SK-N-SH (cell line): Measurements from ENCODE around the gene ATP8A1. TPM values are rescaled to one million over a fixed set of nuclear protein-coding genes. Genes with fewer than 3 reads are reported as not detected.

Experiments
- CTCF ChIA-PET: fragments of 300-600, 350-600 bp; formaldehyde crosslinking; extraction: SDS; loops from one replicate; lab custom pipeline; 2021; lab: Yijun Ruan, JAX
- POLR2A ChIA-PET: fragments of 350-600 bp; sonication (Branson Sonifier 250); formaldehyde crosslinking; extraction: SDS; loops from one replicate; lab custom pipeline; 2020; ENCODE audit warnings: antibody characterized with exemption, inconsistent platforms; lab: Yijun Ruan, JAX
- DNase-seq: peaks from one replicate; pipeline ENCODE4 v3.0.0; 2012
- H2AFZ ChIP-seq: fragments of 200-600 bp; sonication (generic); 2 replicates; pipeline ENCODE4 v1.8.1; 2016; ENCODE audit warnings: antibody characterized with exemption, mild to moderate bottlenecking, low read depth
- H3F3A ChIP-seq: fragments of 200-600 bp; sonication (generic); replicated peaks from 2 replicates; pipeline ENCODE3; 2016; ENCODE audit warnings: antibody characterized with exemption, mild to moderate bottlenecking; ENCODE audit not compliant: insufficient read depth
- H3K27ac ChIP-seq, 2 experiments: fragments of 200-500 bp in 1 of 2; fragments of 200-600 bp in 1 of 2; sonication (Bioruptor generic) in 1 of 2; sonication (generic), shearing (Covaris generic) in 1 of 2; 2 replicates each; pipeline versions ENCODE4 v1.5.1 to v1.6.1; 2014 to 2016; ENCODE audit warnings: low read depth in 2 of 2, inconsistent platforms in 1 of 2, low read length in 1 of 2, mild to moderate bottlenecking in 1 of 2, mixed read lengths in 1 of 2
- H3K27me3 ChIP-seq: fragments of 200-600 bp; sonication (generic), shearing (Covaris generic); 2 replicates; pipeline ENCODE4 v1.6.1; 2016; ENCODE audit warnings: mixed run types; ENCODE audit not compliant: insufficient read depth
- H3K36me3 ChIP-seq, 2 experiments: fragments of 200-500 bp in 1 of 2; fragments of 200-600 bp in 1 of 2; sonication (Bioruptor generic) in 1 of 2; sonication (generic) in 1 of 2; replicated peaks in 1 of 2; 2 replicates each; pipeline versions ENCODE3 to v1.5.1; 2014 to 2016; ENCODE audit warnings: low read length in 1 of 2, mild to moderate bottlenecking in 1 of 2; ENCODE audit not compliant: insufficient read depth in 2 of 2, control insufficient read depth in 1 of 2
- H3K4me1 ChIP-seq, 2 experiments: fragments of 200-500 bp in 1 of 2; fragments of 200-600 bp in 1 of 2; sonication (Bioruptor generic) in 1 of 2; sonication (generic), shearing (Covaris generic) in 1 of 2; 2 replicates each; pipeline versions ENCODE4 v1.5.1 to v1.6.1; 2014 to 2016; ENCODE audit warnings: low read depth in 1 of 2, low read length in 1 of 2, mixed run types in 1 of 2; ENCODE audit not compliant: insufficient read depth in 2 of 2, control insufficient read depth in 1 of 2
- H3K4me2 ChIP-seq: fragments of 200-600 bp; sonication (generic), shearing (Covaris generic); 2 replicates; pipeline ENCODE4 v1.6.1; 2017; ENCODE audit warnings: mixed run types
- H3K4me3 ChIP-seq, 2 experiments: fragments of 200-500 bp in 1 of 2; fragments of 200-600 bp in 1 of 2; sonication (Bioruptor generic) in 1 of 2; sonication (generic), shearing (Covaris generic) in 1 of 2; 2 replicates each; pipeline versions ENCODE4 v1.5.1 to v1.8.1; 2014 to 2016; ENCODE audit warnings: low read depth in 2 of 2, inconsistent platforms in 1 of 2, low read length in 1 of 2, mild to moderate bottlenecking in 1 of 2, mixed read lengths in 1 of 2, moderate library complexity in 1 of 2
- H3K79me2 ChIP-seq: fragments of 200-600 bp; sonication (generic); 2 replicates; pipeline ENCODE4 v1.8.1; 2017; ENCODE audit warnings: mild to moderate bottlenecking; ENCODE audit not compliant: insufficient read depth
- H3K9ac ChIP-seq: fragments of 200-600 bp; sonication (generic); 2 replicates; pipeline ENCODE4 v1.6.1; 2017; ENCODE audit warnings: mixed run types
- H3K9me2 ChIP-seq: fragments of 200-600 bp; sonication (generic); 2 replicates; pipeline ENCODE4 v1.6.1; 2017; ENCODE audit warnings: mixed run types
- H3K9me3 ChIP-seq: fragments of 200-600 bp; sonication (generic); 2 replicates; pipeline ENCODE4 v1.6.1; 2017; ENCODE audit warnings: mixed run types, mild to moderate bottlenecking, moderate library complexity
- H4K20me1 ChIP-seq: fragments of 200-600 bp; sonication (generic); 2 replicates; pipeline ENCODE4 v1.6.1; 2017; ENCODE audit warnings: mild to moderate bottlenecking, mixed run types; ENCODE audit not compliant: insufficient read depth
- CHD2 ChIP-seq: fragments of 150-350 bp; IDR thresholded peaks from 2 replicates; pipeline ENCODE4 v1.6.1; 2018; ENCODE audit warnings: low read length; ENCODE audit not compliant: partially characterized antibody
- ELF1 ChIP-seq: IDR thresholded peaks from 2 replicates; pipeline ENCODE4 v1.4.0; 2012
- EP300 ChIP-seq, 2 experiments: IDR thresholded peaks; 2 replicates each; pipeline versions ENCODE4 v1.4.0 to v1.6.1; 2012; ENCODE audit warnings: borderline replicate concordance in 1 of 2, low read depth in 1 of 2, low read length in 1 of 2
- EZH2phosphoT487 ChIP-seq: fragments of 200-600 bp; sonication (generic); IDR thresholded peaks from 2 replicates; pipeline ENCODE4 v1.6.1; 2017; ENCODE audit warnings: low read depth, mixed run types, mild to moderate bottlenecking, antibody characterized with exemption, moderate library complexity, borderline replicate concordance
- FOSL2 ChIP-seq: IDR thresholded peaks from 2 replicates; pipeline ENCODE4 v1.4.0; 2012; ENCODE audit warnings: low read depth, mild to moderate bottlenecking, moderate library complexity, borderline replicate concordance
- FOXM1 ChIP-seq: IDR thresholded peaks from 2 replicates; pipeline ENCODE4 v1.4.0; 2012; ENCODE audit warnings: low read depth, mild to moderate bottlenecking
- GABPA ChIP-seq: IDR thresholded peaks from 2 replicates; pipeline ENCODE4 v1.4.0; 2012; ENCODE audit warnings: low read depth, mild to moderate bottlenecking
- GATA2 ChIP-seq: sonication (generic); formaldehyde crosslinking; IDR thresholded peaks from 2 replicates; pipeline ENCODE4 v1.5.0; 2020; ENCODE audit warnings: mild to moderate bottlenecking, missing genetic modification reagents
- NRF1 ChIP-seq: IDR thresholded peaks from 2 replicates; pipeline ENCODE4 v1.6.1; 2012; ENCODE audit warnings: low read depth, mild to moderate bottlenecking, low read length
- RCOR1 ChIP-seq: fragments of 150-350 bp; IDR thresholded peaks from 2 replicates; pipeline ENCODE4 v1.6.1; 2017; ENCODE audit warnings: antibody characterized with exemption, low read length
- RXRA ChIP-seq: IDR thresholded peaks from 2 replicates; pipeline ENCODE4 v1.4.0; 2012; ENCODE audit warnings: low read depth, mild to moderate bottlenecking, borderline replicate concordance
- SIN3A ChIP-seq: IDR thresholded peaks from 2 replicates; pipeline ENCODE4 v1.6.1; 2012; ENCODE audit warnings: low read depth, mild to moderate bottlenecking, low read length, moderate library complexity, borderline replicate concordance
- TAF1 ChIP-seq: IDR thresholded peaks from 2 replicates; pipeline ENCODE4 v1.6.1; 2012; ENCODE audit warnings: low read depth, mild to moderate bottlenecking, low read length, moderate library complexity, borderline replicate concordance
- TCF12 ChIP-seq: IDR thresholded peaks from 2 replicates; pipeline ENCODE4 v1.4.0; 2012
- TEAD4 ChIP-seq: IDR thresholded peaks from 2 replicates; pipeline ENCODE4 v1.4.0; 2012; ENCODE audit warnings: mild to moderate bottlenecking, borderline replicate concordance; ENCODE audit not compliant: insufficient read depth
- WGBS: methylation state at CpG from one replicate; pipeline ENCODE4 v1.1.6; 2017; ENCODE audit warnings: low lambda C conversion rate; 5-methylcytosine and 5-hydroxymethylcytosine counted together
- polyA plus RNA-seq, 3 experiments: library from polyadenylated mRNA; depleted of rRNA; stranded (reverse); fragments of >200 nt; gene quantifications; 2 replicates each; pipeline ENCODE4 v1.2.3, GENCODE V29; 2012
- TF ChIP-seq, protein P1 (sequence below): fragments of 200-600 bp; sonication (generic); IDR thresholded peaks from 2 replicates; pipeline ENCODE4 v1.6.1; 2017; ENCODE audit warnings: antibody characterized with exemption, mild to moderate bottlenecking, moderate library complexity
- TF ChIP-seq, protein P2 (sequence below): fragments of 150-350 bp; IDR thresholded peaks from 2 replicates; pipeline ENCODE4 v1.6.1; 2017; ENCODE audit warnings: antibody characterized with exemption, low read length, low read depth, borderline replicate concordance
- TF ChIP-seq, protein P3 (sequence below): IDR thresholded peaks from 2 replicates; pipeline ENCODE4 v1.4.0; 2012; ENCODE audit warnings: low read depth, borderline replicate concordance
- TF ChIP-seq, protein P4 (sequence below): fragments of 150-350 bp; IDR thresholded peaks from 2 replicates; pipeline ENCODE4 v1.6.1; 2016; ENCODE audit warnings: mild to moderate bottlenecking, low read depth, low read length
- TF ChIP-seq, protein P5 (sequence below): IDR thresholded peaks from 2 replicates; pipeline ENCODE4 v1.4.0; 2012; ENCODE audit warnings: low read depth

Gene ATP8A1
- polyA plus RNA-seq, 1 of the 3 experiments (the other 2 are of a cell fraction), result 0.38 TPM

DNA sequence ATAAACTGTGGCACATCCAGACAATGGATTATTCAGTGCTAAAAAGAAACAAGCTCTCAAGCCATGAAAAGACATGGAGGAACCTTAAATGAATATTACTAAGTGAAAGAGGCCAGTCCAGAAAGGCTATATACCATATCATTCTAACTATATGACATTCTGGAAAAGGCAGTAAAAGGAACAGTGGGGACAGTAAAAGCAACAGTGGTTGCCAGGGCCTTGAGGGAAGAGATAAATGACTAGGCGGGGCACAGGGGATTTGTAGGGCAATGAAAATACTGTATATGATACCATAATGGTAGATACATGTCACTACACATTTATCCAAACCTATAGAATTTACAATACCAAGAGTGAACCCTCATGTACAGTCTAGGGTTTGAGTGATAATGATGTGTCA lies 115.3 kb downstream of the ATP8A1 start:
- WGBS, result 74% methylated on average over 1 of the region's 1 CpG
- Histone ChIP-seq H3K27ac (no peak overlapping the region), H3K4me1 (no peaks in the 10 kb centered on the region), H4K20me1 (no peaks in the 10 kb centered on the region), H3K4me3 (no peak overlapping the region), H3K36me3 (no peaks in the 10 kb centered on the region), H3K4me2 (no peak overlapping the region), H3K9ac (no peak overlapping the region), H3F3A (peaks cover 3% of the 10 kb centered on the region), H3K9me3 (no peaks in the 10 kb centered on the region), H2AFZ (no peak overlapping the region), H3K27me3 (no peaks in the 10 kb centered on the region), H3K79me2 (no peaks in the 10 kb centered on the region), H3K9me2 (no peaks in the 10 kb centered on the region)
- no peak for DNase-seq
- ChIA-PET CTCF (interaction anchor here (1.2 to 1.3 kb wide), 2 partner anchors 22 to 170 kb away, joined by 3 to 4 read pairs; no protein-coding TSS in a partner anchor), POLR2A (no interaction called here)
- no peak for TF ChIP-seq NRF1
- no peak for TF ChIP-seq GATA2 (CRISPR knock-in tag)
- no peak for TF ChIP-seq ELF1
- TF ChIP-seq CHD2, result no peak
- TF ChIP-seq TCF12, result no peak

DNA sequence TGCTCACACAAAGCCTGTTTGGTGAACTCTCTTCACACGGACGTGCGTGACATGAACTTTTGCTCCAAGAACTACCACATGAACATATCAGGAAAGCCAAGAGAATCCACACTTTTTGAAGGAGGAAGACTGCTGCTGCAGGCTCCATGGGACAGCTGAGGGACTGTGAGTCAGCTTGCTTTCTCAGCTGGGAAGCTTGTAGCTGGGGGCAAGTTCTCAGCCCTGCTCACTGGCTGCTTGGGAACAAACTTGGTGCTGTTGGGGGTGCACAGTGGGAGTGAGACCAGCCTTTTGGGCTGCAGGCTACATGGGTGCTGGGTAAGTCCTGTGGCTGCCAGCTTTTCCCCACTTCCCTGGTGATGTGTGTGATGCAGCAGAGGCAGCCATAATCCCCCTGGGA lies 123.9 kb downstream of the ATP8A1 start:
- CTCF ChIA-PET, result interaction anchor here (0.6 kb wide), 1 partner anchor 372 kb away, joined by 3 read pairs; no protein-coding TSS in a partner anchor
- POLR2A ChIA-PET, result no interaction called here
- H3K27ac ChIP-seq, result no peak overlapping the region
- H3K4me2 ChIP-seq, result no peak overlapping the region
- H2AFZ ChIP-seq, result no peak overlapping the region
- no peak for DNase-seq
- H3K27me3 ChIP-seq, result no peaks in the 10 kb centered on the region
- H3K9me2 ChIP-seq, result no peaks in the 10 kb centered on the region
- H3K4me3 ChIP-seq, result no peak overlapping the region
- TF ChIP-seq, protein P1, sequence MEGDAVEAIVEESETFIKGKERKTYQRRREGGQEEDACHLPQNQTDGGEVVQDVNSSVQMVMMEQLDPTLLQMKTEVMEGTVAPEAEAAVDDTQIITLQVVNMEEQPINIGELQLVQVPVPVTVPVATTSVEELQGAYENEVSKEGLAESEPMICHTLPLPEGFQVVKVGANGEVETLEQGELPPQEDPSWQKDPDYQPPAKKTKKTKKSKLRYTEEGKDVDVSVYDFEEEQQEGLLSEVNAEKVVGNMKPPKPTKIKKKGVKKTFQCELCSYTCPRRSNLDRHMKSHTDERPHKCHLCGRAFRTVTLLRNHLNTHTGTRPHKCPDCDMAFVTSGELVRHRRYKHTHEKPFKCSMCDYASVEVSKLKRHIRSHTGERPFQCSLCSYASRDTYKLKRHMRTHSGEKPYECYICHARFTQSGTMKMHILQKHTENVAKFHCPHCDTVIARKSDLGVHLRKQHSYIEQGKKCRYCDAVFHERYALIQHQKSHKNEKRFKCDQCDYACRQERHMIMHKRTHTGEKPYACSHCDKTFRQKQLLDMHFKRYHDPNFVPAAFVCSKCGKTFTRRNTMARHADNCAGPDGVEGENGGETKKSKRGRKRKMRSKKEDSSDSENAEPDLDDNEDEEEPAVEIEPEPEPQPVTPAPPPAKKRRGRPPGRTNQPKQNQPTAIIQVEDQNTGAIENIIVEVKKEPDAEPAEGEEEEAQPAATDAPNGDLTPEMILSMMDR, result no peak
- TF ChIP-seq SIN3A (no peak), NRF1 (no peak), EP300 (IDR thresholded peaks at IDR 0.05; ENCODE audit: borderline replicate concordance in 1 of 2, low read depth in 1 of 2, low read length in 1 of 2) (no peak), FOXM1 (no peak), GABPA (no peak), RCOR1 (no peak), ELF1 (no peak), TAF1 (no peak), RXRA (no peak), TEAD4 (no peak), TCF12 (no peak), FOSL2 (no peak), EZH2phosphoT487 (no peak)
- TF ChIP-seq, protein P2, sequence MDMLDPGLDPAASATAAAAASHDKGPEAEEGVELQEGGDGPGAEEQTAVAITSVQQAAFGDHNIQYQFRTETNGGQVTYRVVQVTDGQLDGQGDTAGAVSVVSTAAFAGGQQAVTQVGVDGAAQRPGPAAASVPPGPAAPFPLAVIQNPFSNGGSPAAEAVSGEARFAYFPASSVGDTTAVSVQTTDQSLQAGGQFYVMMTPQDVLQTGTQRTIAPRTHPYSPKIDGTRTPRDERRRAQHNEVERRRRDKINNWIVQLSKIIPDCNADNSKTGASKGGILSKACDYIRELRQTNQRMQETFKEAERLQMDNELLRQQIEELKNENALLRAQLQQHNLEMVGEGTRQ, result no peak
- TF ChIP-seq, protein P3, sequence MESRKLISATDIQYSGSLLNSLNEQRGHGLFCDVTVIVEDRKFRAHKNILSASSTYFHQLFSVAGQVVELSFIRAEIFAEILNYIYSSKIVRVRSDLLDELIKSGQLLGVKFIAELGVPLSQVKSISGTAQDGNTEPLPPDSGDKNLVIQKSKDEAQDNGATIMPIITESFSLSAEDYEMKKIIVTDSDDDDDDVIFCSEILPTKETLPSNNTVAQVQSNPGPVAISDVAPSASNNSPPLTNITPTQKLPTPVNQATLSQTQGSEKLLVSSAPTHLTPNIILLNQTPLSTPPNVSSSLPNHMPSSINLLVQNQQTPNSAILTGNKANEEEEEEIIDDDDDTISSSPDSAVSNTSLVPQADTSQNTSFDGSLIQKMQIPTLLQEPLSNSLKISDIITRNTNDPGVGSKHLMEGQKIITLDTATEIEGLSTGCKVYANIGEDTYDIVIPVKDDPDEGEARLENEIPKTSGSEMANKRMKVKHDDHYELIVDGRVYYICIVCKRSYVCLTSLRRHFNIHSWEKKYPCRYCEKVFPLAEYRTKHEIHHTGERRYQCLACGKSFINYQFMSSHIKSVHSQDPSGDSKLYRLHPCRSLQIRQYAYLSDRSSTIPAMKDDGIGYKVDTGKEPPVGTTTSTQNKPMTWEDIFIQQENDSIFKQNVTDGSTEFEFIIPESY, result no peak
- TF ChIP-seq, protein P4, sequence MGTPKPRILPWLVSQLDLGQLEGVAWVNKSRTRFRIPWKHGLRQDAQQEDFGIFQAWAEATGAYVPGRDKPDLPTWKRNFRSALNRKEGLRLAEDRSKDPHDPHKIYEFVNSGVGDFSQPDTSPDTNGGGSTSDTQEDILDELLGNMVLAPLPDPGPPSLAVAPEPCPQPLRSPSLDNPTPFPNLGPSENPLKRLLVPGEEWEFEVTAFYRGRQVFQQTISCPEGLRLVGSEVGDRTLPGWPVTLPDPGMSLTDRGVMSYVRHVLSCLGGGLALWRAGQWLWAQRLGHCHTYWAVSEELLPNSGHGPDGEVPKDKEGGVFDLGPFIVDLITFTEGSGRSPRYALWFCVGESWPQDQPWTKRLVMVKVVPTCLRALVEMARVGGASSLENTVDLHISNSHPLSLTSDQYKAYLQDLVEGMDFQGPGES, result no peak
- TF ChIP-seq, protein P5, sequence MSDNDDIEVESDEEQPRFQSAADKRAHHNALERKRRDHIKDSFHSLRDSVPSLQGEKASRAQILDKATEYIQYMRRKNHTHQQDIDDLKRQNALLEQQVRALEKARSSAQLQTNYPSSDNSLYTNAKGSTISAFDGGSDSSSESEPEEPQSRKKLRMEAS, result no peak
- 42% methylated on average over 3 of the region's 3 CpGs for WGBS
- H3K4me1 ChIP-seq, result no peaks in the 10 kb centered on the region
- H3K36me3 ChIP-seq, result no peaks in the 10 kb centered on the region
- H3F3A ChIP-seq, result no peaks in the 10 kb centered on the region
- no peaks in the 10 kb centered on the region for H3K9me3 ChIP-seq
- H4K20me1 ChIP-seq, result no peaks in the 10 kb centered on the region
- no peaks in the 10 kb centered on the region for H3K79me2 ChIP-seq
- H3K9ac ChIP-seq, result no peak overlapping the region
